ENCODE data around the gene CNTROB. TPM values are rescaled to one million over a fixed set of nuclear protein-coding genes. Genes with fewer than 3 reads are reported as not detected.
A peak's percentile ranks its signal among the peaks of the same experiment; 100 is the strongest.

Gene CNTROB
- total and polyA plus RNA-seq, 10 of the 15 experiments (the other 5 are each of a cell fraction or from before 2014, with no cell fraction given), result 2.0 to 36.2 (median 28.2) TPM

DNA sequence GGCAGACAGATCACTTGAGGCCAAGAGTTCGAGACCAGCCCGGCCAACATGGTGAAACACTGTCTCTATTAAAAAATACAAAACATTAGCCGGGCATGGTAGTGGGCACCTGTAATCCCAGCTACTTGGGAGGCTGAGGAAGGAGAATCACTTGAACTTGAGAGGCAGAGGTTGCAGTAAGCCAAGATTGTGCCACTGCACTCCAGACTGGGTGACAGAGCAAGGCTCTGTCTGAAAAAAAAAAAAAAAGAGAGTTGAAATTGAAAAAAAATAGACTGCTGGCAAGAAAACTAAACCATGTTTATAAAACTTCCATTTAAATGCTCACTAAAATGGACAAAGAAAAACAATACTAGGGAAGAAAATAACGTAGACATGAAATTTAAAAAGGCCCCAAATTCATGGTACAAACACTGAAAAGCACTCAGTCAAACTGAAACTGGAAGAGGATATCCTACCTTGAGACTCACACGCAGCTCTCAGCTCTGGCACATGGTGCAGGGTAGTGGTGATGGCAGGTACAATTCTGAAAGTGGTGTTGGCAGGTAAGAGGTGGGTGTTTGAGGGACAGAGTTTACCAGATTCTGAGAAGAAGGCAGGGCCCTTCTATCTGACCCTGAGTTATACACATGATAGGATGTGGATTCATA, 19.3 kb downstream of the CNTROB start (continued):
- TF ChIP-seq, protein P1, sequence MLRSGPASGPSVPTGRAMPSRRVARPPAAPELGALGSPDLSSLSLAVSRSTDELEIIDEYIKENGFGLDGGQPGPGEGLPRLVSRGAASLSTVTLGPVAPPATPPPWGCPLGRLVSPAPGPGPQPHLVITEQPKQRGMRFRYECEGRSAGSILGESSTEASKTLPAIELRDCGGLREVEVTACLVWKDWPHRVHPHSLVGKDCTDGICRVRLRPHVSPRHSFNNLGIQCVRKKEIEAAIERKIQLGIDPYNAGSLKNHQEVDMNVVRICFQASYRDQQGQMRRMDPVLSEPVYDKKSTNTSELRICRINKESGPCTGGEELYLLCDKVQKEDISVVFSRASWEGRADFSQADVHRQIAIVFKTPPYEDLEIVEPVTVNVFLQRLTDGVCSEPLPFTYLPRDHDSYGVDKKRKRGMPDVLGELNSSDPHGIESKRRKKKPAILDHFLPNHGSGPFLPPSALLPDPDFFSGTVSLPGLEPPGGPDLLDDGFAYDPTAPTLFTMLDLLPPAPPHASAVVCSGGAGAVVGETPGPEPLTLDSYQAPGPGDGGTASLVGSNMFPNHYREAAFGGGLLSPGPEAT (IDR thresholded peaks at IDR 0.05; ENCODE audit: low read depth), result peak; percentile 39; the same call in 1 of the 2 replicates
- TF ChIP-seq, protein P2, sequence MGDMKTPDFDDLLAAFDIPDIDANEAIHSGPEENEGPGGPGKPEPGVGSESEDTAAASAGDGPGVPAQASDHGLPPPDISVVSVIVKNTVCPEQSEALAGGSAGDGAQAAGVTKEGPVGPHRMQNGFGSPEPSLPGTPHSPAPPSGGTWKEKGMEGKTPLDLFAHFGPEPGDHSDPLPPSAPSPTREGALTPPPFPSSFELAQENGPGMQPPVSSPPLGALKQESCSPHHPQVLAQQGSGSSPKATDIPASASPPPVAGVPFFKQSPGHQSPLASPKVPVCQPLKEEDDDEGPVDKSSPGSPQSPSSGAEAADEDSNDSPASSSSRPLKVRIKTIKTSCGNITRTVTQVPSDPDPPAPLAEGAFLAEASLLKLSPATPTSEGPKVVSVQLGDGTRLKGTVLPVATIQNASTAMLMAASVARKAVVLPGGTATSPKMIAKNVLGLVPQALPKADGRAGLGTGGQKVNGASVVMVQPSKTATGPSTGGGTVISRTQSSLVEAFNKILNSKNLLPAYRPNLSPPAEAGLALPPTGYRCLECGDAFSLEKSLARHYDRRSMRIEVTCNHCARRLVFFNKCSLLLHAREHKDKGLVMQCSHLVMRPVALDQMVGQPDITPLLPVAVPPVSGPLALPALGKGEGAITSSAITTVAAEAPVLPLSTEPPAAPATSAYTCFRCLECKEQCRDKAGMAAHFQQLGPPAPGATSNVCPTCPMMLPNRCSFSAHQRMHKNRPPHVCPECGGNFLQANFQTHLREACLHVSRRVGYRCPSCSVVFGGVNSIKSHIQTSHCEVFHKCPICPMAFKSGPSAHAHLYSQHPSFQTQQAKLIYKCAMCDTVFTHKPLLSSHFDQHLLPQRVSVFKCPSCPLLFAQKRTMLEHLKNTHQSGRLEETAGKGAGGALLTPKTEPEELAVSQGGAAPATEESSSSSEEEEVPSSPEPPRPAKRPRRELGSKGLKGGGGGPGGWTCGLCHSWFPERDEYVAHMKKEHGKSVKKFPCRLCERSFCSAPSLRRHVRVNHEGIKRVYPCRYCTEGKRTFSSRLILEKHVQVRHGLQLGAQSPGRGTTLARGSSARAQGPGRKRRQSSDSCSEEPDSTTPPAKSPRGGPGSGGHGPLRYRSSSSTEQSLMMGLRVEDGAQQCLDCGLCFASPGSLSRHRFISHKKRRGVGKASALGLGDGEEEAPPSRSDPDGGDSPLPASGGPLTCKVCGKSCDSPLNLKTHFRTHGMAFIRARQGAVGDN (IDR thresholded peaks at IDR 0.05), result peak; percentile 83
- TF ChIP-seq HDAC6 (IDR thresholded peaks at IDR 0.05; ENCODE audit: unreplicated experiment), result no peak
- no peak for TF ChIP-seq TAF1 (IDR thresholded peaks at IDR 0.05; ENCODE audit: borderline replicate concordance, low read depth, low read length)
- no peak for TF ChIP-seq ZNF622 (IDR thresholded peaks at IDR 0.05)
- no peak for TF ChIP-seq ZSCAN29 (IDR thresholded peaks at IDR 0.05)
- no peak for TF ChIP-seq HDAC2 (IDR thresholded peaks at IDR 0.05)
- TF ChIP-seq IKZF1 (conservative IDR thresholded peaks at IDR 0.05), result 0 out of 2 replicates have a peak, but pooled peaks have one; percentile 27
- TF ChIP-seq NFXL1 (IDR thresholded peaks at IDR 0.05; ENCODE audit: borderline replicate concordance), result no peak
- peak; percentile 30; the same call in 1 of the 2 replicates for TF ChIP-seq HDGF (IDR thresholded peaks at IDR 0.05)
- TF ChIP-seq, protein P3, sequence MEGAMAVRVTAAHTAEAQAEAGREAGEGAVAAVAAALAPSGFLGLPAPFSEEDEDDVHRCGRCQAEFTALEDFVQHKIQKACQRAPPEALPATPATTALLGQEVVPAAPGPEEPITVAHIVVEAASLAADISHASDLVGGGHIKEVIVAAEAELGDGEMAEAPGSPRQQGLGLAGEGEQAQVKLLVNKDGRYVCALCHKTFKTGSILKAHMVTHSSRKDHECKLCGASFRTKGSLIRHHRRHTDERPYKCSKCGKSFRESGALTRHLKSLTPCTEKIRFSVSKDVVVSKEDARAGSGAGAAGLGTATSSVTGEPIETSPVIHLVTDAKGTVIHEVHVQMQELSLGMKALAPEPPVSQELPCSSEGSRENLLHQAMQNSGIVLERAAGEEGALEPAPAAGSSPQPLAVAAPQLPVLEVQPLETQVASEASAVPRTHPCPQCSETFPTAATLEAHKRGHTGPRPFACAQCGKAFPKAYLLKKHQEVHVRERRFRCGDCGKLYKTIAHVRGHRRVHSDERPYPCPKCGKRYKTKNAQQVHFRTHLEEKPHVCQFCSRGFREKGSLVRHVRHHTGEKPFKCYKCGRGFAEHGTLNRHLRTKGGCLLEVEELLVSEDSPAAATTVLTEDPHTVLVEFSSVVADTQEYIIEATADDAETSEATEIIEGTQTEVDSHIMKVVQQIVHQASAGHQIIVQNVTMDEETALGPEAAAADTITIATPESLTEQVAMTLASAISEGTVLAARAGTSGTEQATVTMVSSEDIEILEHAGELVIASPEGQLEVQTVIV (IDR thresholded peaks at IDR 0.05; ENCODE audit: borderline replicate concordance, partially characterized antibody), result no peak
- TF ChIP-seq TBL1XR1 (IDR thresholded peaks at IDR 0.05; ENCODE audit: low read depth, low read length), result no peak
- no peak for TF ChIP-seq MEF2B (IDR thresholded peaks at IDR 0.05; ENCODE audit: partially characterized antibody, poor library complexity, severe bottlenecking)
- no peak for TF ChIP-seq MXI1 (IDR thresholded peaks at IDR 0.05; ENCODE audit: low read depth, low read length)
- TF ChIP-seq EZH2 (IDR thresholded peaks at IDR 0.05; ENCODE audit: borderline replicate concordance, control insufficient read depth, low read depth, low read length), result no peak
- no peak for TF ChIP-seq ZNF24 (IDR thresholded peaks at IDR 0.05)
- peak; percentile 30; the same call in 1 of the 2 replicates for TF ChIP-seq NFIC (IDR thresholded peaks at IDR 0.05; ENCODE audit: low read depth, low read length)
- TF ChIP-seq CBFB (IDR thresholded peaks at IDR 0.05; ENCODE audit: low read depth), result no peak
- TF ChIP-seq EED (IDR thresholded peaks at IDR 0.05; ENCODE audit: low read depth), result peak; percentile 30; the same call in 1 of the 2 replicates
- peak; percentile 82 for TF ChIP-seq IRF4 (IDR thresholded peaks at IDR 0.05; ENCODE audit: low read depth, low read length)
- peak; percentile 50 to 56; a peak in 2 of 4 replicates for TF ChIP-seq BHLHE40 (IDR thresholded peaks at IDR 0.05; ENCODE audit: borderline replicate concordance in 1 of 2, low read depth in 2 of 2, low read length in 1 of 2)
- peak; percentile 80 for TF ChIP-seq NBN (IDR thresholded peaks at IDR 0.05)
